GM21717 (cell line): ENCODE measurements around the gene TMEM128.
"Not testable (repeated sequence)": the region's sequence is repeated elsewhere in the genome, so short reads cannot be mapped to it uniquely, and the experiment has no call there.

Source experiments
- ATAC-seq: cut with Tn5 transposase; IDR thresholded peaks from one replicate; pipeline ENCODE4 v1.9.1; 2021; ENCODE audit warnings: mild to moderate bottlenecking, moderate library complexity; ENCODE audit not compliant: unreplicated experiment

TMEM128 gene

GRCh38 chr4:4202510-4202909 lies 45.5 kb downstream of the TMEM128 start:
- ATAC-seq = no peak

- ATAC-seq = no peak
These were observed 47.4 kb downstream of the TMEM128 start for GRCh38 chr4:4200624-4201023.

- ATAC-seq = no peak
These were observed 52.7 kb downstream of the TMEM128 start for GRCh38 chr4:4195354-4195753.

DNA sequence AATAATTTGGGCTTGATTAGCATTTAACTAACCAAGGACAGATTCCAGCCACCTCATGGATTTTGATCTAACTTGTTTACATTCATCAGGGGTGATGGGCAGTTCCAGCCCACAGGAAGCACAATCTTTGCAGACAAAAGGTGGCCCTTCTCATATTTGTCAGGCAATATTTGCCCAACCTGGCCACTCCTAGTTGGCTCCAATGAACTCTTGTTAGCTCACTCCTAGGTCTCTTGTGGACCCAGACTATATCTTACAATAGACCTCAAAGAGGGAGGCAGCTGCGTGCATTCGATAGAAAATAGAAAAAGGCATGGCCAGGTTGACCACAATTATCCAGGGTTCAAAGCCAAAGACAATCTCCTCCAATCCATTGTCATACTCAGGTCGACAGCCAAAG lies 59.5 kb downstream of the TMEM128 start:
- ATAC-seq = not testable (repeated sequence)
